Motor neuron (in vitro differentiated cells): ENCODE results near the gene SUGCT. TPM values are rescaled to one million over a fixed set of nuclear protein-coding genes. Genes with fewer than 3 reads are reported as not detected.

Experiments used
- ATAC-seq, 8 experiments: fragments of 200-7000 bp; cut with Tn5 transposase; replicated peaks in 6 of 8; 2 replicates each; pipeline ENCODE4 v1.8.0; 2021; ENCODE audit warnings: mild to moderate bottlenecking in 8 of 8, moderate library complexity in 8 of 8
- H3K27ac ChIP-seq, 2 donors: fragments of 250-450 bp; sonication (Bioruptor Pico); 2 replicates each; pipeline ENCODE4 v1.9.0; 2021; ENCODE audit warnings: antibody characterized with exemption in 2 of 2, mild to moderate bottlenecking in 2 of 2, moderate library complexity in 1 of 2
- H3K4me1 ChIP-seq, 2 donors: fragments of 250-450 bp; sonication (Bioruptor Pico); replicated peaks in 1 of 2; 2 replicates each; pipeline ENCODE4 v1.6.1; 2021; ENCODE audit warnings: antibody characterized with exemption in 2 of 2, mild to moderate bottlenecking in 2 of 2, moderate library complexity in 1 of 2
- H3K4me3 ChIP-seq, 5 donors: fragments of 250-450 bp; sonication (Bioruptor Pico); 2 replicates each; pipeline ENCODE4 v1.9.0; 2021; ENCODE audit warnings: antibody characterized with exemption in 5 of 5, mild to moderate bottlenecking in 5 of 5, moderate library complexity in 4 of 5
- WGBS, 10 experiments: fragments of 450-650 bp; shearing (Covaris generic); methylation state at CpG; one replicate each; pipeline ENCODE4 v1.0.0; 2022; 5-methylcytosine and 5-hydroxymethylcytosine counted together
- in situ Hi-C, 9 experiments: fragments of 400-800 bp; cut with MboI; loops; one replicate each; pipeline ENCODE4 v1.15.0; 2021; ENCODE audit warnings: low sequenced_read_pairs in 9 of 9, low pct_unique_long_range_greater_than_20kb in 2 of 9; ENCODE audit not compliant: unreplicated experiment in 9 of 9
- total RNA-seq, 8 experiments: library from RNA; unstranded; fragments of 300-600 nt; gene quantifications; 2 replicates each; pipeline versions ENCODE4 v1.2.3 to v1.2.4, GENCODE V29; 2022

Gene SUGCT
- total RNA-seq, 8 experiments from 2014 or later: 2.3 to 26.1 (median 4.2) TPM

- 73 to 100% (median 94%) methylated on average over 1 to 2 of the region's 2 CpGs; no CpG with 5 or more reads in 5 of the 10 experiments for WGBS, 10 experiments
- ATAC-seq: peak in 1 of 8 experiments; percentile 8
- in situ Hi-C loops: no loop called here
These were observed 680.2 kb downstream of the SUGCT start for GRCh38 chr7:40815022-40815421.

GRCh38 chr7:40815512-40815911 lies 680.7 kb downstream of the SUGCT start:
- in situ Hi-C loops: no loop called here
- no peak overlapping the region for H3K27ac ChIP-seq
- WGBS, 10 experiments: 0 to 100% (median 97%) methylated on average over 1 to 4 of the region's 4 CpGs; no CpG with 5 or more reads in 5 of the 10 experiments
- no peaks in the 10 kb centered on the region for H3K4me1 ChIP-seq
- peak in 3 of 8 experiments; percentile 61 to 99 (median 99) for ATAC-seq
- no peak overlapping the region for H3K4me3 ChIP-seq

More at GRCh38 chr7:40815022-40815421, 680.2 kb downstream of the SUGCT start:
- H3K27ac ChIP-seq: no peak overlapping the region
- no peak overlapping the region for H3K4me3 ChIP-seq
- H3K4me1 ChIP-seq: no peaks in the 10 kb centered on the region

GRCh38 chr7:40822861-40823260 lies 688.1 kb downstream of the SUGCT start:
- H3K4me3 ChIP-seq: no peak overlapping the region
- no peak overlapping the region for H3K27ac ChIP-seq
- H3K4me1 ChIP-seq: peaks cover 15 to 17% of the 10 kb centered on the region in 2 donors
- no peak for ATAC-seq
- 40 to 100% (median 89%) methylated on average over 1 of the region's 1 CpG; no CpG with 5 or more reads in 1 of the 10 experiments for whole genome bisulfite sequencing, 10 experiments
- in situ Hi-C loops: no loop called here

- no peak for ATAC-seq
- peaks cover 15 to 21% of the 10 kb centered on the region in 2 donors for H3K4me1 ChIP-seq
- H3K4me3 ChIP-seq: no peak overlapping the region
- H3K27ac ChIP-seq: no peak overlapping the region
- WGBS, 10 experiments: 56 to 100% (median 100%) methylated on average over 1 to 3 of the region's 3 CpGs; no CpG with 5 or more reads in 1 of the 10 experiments
- in situ Hi-C loops: no loop called here
These were observed 689.7 kb downstream of the SUGCT start for GRCh38 chr7:40824461-40824860.

- Histone ChIP-seq H3K27ac (no peak overlapping the region), H3K4me3 (no peak overlapping the region), H3K4me1 (peaks cover 15 to 21% of the 10 kb centered on the region in 2 donors)
- WGBS, 10 experiments: 0 to 71% (median 34%) methylated on average over 1 to 3 of the region's 3 CpGs; no CpG with 5 or more reads in 3 of the 10 experiments
- ATAC-seq: peak in 5 of 8 experiments; percentile 9 to 59 (median 27)
- in situ Hi-C loops: no loop called here
These were observed 691.8 kb downstream of the SUGCT start for GRCh38 chr7:40826411-40827221.

GRCh38 chr7:40827222-40828085 lies 692.6 kb downstream of the SUGCT start:
- ATAC-seq: peak in 6 of 8 experiments; percentile 23 to 65 (median 50)
- peaks cover 15 to 21% of the 10 kb centered on the region in 2 donors for H3K4me1 ChIP-seq
- no peak overlapping the region for H3K4me3 ChIP-seq
- H3K27ac ChIP-seq: no peak overlapping the region
- WGBS, 10 experiments: 0 to 70% (median 43%) methylated on average over 1 to 10 of the region's 10 CpGs; no CpG with 5 or more reads in 4 of the 10 experiments
- in situ Hi-C loops: no loop called here

- H3K4me3 ChIP-seq: no peak overlapping the region
- H3K4me1 ChIP-seq: peaks cover 15 to 21% of the 10 kb centered on the region in 2 donors
- H3K27ac ChIP-seq: no peak overlapping the region
- in situ Hi-C loops: no loop called here
- 80 to 100% (median 93%) methylated on average over 2 to 10 of the region's 10 CpGs; no CpG with 5 or more reads in 2 of the 10 experiments for WGBS, 10 experiments
- peak in 6 of 8 experiments; percentile 9 to 58 (median 48) for ATAC-seq
These were observed 694.1 kb downstream of the SUGCT start for GRCh38 chr7:40828686-40829600.

GRCh38 chr7:40833191-40833887 lies 698.5 kb downstream of the SUGCT start:
- Histone ChIP-seq H3K4me3 (no peak overlapping the region), H3K4me1 (no peaks in the 10 kb centered on the region), H3K27ac (no peak overlapping the region)
- ATAC-seq: peak in 1 of 8 experiments; percentile 18
- in situ Hi-C loops: no loop called here
- 25 to 100% (median 76%) methylated on average over 1 to 3 of the region's 3 CpGs for WGBS, 10 experiments

- in situ Hi-C loops: no loop called here
- WGBS, 10 experiments: 0 to 100% (median 74%) methylated on average over 1 to 2 of the region's 2 CpGs; no CpG with 5 or more reads in 2 of the 10 experiments
- ATAC-seq: peak in 3 of 8 experiments; percentile 23 to 25 (median 23)
These were observed 699.1 kb downstream of the SUGCT start for GRCh38 chr7:40833888-40834234.

GRCh38 chr7:40836218-40836617 lies 701.4 kb downstream of the SUGCT start:
- ATAC-seq: peak in 1 of 8 experiments; percentile 25
- in situ Hi-C loops: no loop called here
- Histone ChIP-seq H3K4me3 (no peak overlapping the region), H3K27ac (no peak overlapping the region), H3K4me1 (no peaks in the 10 kb centered on the region)
- 60 to 100% (median 86%) methylated on average over 1 to 6 of the region's 6 CpGs for WGBS, 10 experiments

More at GRCh38 chr7:40833888-40834234, 699.1 kb downstream of the SUGCT start:
- Histone ChIP-seq H3K4me3 (no peak overlapping the region), H3K27ac (no peak overlapping the region), H3K4me1 (no peaks in the 10 kb centered on the region)

- 72 to 100% (median 90%) methylated on average over 1 to 3 of the region's 3 CpGs; no CpG with 5 or more reads in 3 of the 10 experiments for WGBS, 10 experiments
- H3K27ac ChIP-seq: no peak overlapping the region
- no peak overlapping the region for H3K4me3 ChIP-seq
- ATAC-seq: no peak
- H3K4me1 ChIP-seq: no peaks in the 10 kb centered on the region
- in situ Hi-C loops: no loop called here
These were observed 705.1 kb downstream of the SUGCT start for GRCh38 chr7:40839881-40840280.

- no peak overlapping the region for H3K27ac ChIP-seq
- no peak overlapping the region for H3K4me3 ChIP-seq
- in situ Hi-C loops: no loop called here
- ATAC-seq: no peak
- no peaks in the 10 kb centered on the region for H3K4me1 ChIP-seq
These were observed 706.2 kb downstream of the SUGCT start for GRCh38 chr7:40840990-40841389.
